GM23338 (cell line): ENCODE measurements around the gene KCNH8. TPM values are rescaled to one million over a fixed set of nuclear protein-coding genes. Genes with fewer than 3 reads are reported as not detected.
"Not testable (repeated sequence)": the region's sequence is repeated elsewhere in the genome, so short reads cannot be mapped to it uniquely, and the experiment has no call there.

Experiments used
- ATAC-seq: fragments of 200-7000 bp; cut with Tn5 transposase; 3 replicates; pipeline ENCODE4 v1.9.1; 2020
- DNase-seq: peaks from one replicate; pipeline ENCODE4 v3.0.0-alpha.2; 2015; ENCODE audit warnings: low spot score
- H2AFZ ChIP-seq: fragments of 200-600 bp; sonication (generic); 2 replicates; pipeline ENCODE4 v1.8.0; 2016; ENCODE audit warnings: antibody characterized with exemption, mild to moderate bottlenecking, moderate library complexity
- H3F3A ChIP-seq: fragments of 200-600 bp; sonication (generic); replicated peaks from 2 replicates; pipeline ENCODE4 v1.8.0; 2017; ENCODE audit warnings: antibody characterized with exemption, mixed run types, low read depth
- H3K27ac ChIP-seq: fragments of 200-600 bp; sonication (generic); 2 replicates; pipeline ENCODE4 v1.6.1; 2016; ENCODE audit warnings: low read depth
- H3K27me3 ChIP-seq: fragments of 200-600 bp; sonication (generic); 2 replicates; pipeline ENCODE4 v1.8.0; 2016; ENCODE audit warnings: mild to moderate bottlenecking, mixed run types, moderate library complexity; ENCODE audit not compliant: insufficient read depth
- H3K36me3 ChIP-seq: fragments of 200-600 bp; sonication (generic); 2 replicates; pipeline ENCODE4 v1.8.0; 2016; ENCODE audit warnings: mild to moderate bottlenecking; ENCODE audit not compliant: insufficient read depth
- H3K4me1 ChIP-seq: fragments of 200-600 bp; sonication (generic); 2 replicates; pipeline ENCODE4 v1.8.0; 2016; ENCODE audit warnings: mild to moderate bottlenecking, moderate library complexity; ENCODE audit not compliant: insufficient read depth
- H3K4me2 ChIP-seq: fragments of 200-600 bp; sonication (generic); 2 replicates; pipeline ENCODE4 v1.7.1; 2017; ENCODE audit warnings: mixed run types
- H3K4me3 ChIP-seq: fragments of 200-600 bp; sonication (generic); 2 replicates; pipeline ENCODE4 v1.6.1; 2016; ENCODE audit warnings: mixed run types
- H3K79me2 ChIP-seq: fragments of 200-600 bp; sonication (generic); replicated peaks from 2 replicates; pipeline ENCODE4 v1.8.0; 2017; ENCODE audit warnings: mild to moderate bottlenecking; ENCODE audit not compliant: insufficient read depth
- H3K9me2 ChIP-seq: fragments of 200-600 bp; sonication (generic); 2 replicates; pipeline ENCODE4 v1.8.0; 2017; ENCODE audit not compliant: insufficient read depth
- H4K20me1 ChIP-seq: fragments of 200-600 bp; sonication (generic); replicated peaks from 2 replicates; pipeline ENCODE4 v1.8.0; 2017; ENCODE audit warnings: mild to moderate bottlenecking; ENCODE audit not compliant: insufficient read depth
- H3K27ac Mint-ChIP-seq: 2 replicates; pipeline ENCODE4 v1.8.0; 2020; ENCODE audit warnings: inconsistent platforms, mild to moderate bottlenecking, moderate library complexity, mixed read lengths
- H3K27me3 Mint-ChIP-seq: 3 replicates; pipeline ENCODE4 v1.8.0; 2022; ENCODE audit warnings: low read depth, mild to moderate bottlenecking, moderate library complexity, mixed read lengths, inconsistent platforms; ENCODE audit not compliant: insufficient read depth, poor library complexity
- H3K36me3 Mint-ChIP-seq: 3 replicates; pipeline ENCODE4 v1.8.0; 2021; ENCODE audit warnings: low read depth, mild to moderate bottlenecking, inconsistent platforms, moderate library complexity, mixed read lengths
- H3K4me1 Mint-ChIP-seq: 3 replicates; pipeline ENCODE4 v1.8.0; 2020; ENCODE audit warnings: mild to moderate bottlenecking, inconsistent platforms, mixed read lengths
- H3K4me3 Mint-ChIP-seq: 3 replicates; pipeline ENCODE4 v1.8.0; 2021; ENCODE audit warnings: moderate library complexity, mild to moderate bottlenecking, inconsistent platforms, mixed read lengths
- H3K9me3 Mint-ChIP-seq: 3 replicates; pipeline ENCODE4 v1.8.0; 2020; ENCODE audit warnings: moderate library complexity, mild to moderate bottlenecking, inconsistent platforms, mixed read lengths
- JUNB ChIP-seq: IDR thresholded peaks from one replicate; pipeline ENCODE4 v1.6.1; 2016; ENCODE audit warnings: antibody characterized with exemption; ENCODE audit not compliant: unreplicated experiment
- NANOG ChIP-seq: IDR thresholded peaks from 2 replicates; pipeline ENCODE4 v1.6.1; 2016; ENCODE audit warnings: antibody characterized with exemption, borderline replicate concordance
- ZNF114 ChIP-seq: fragments of 250-450 bp; sonication (Bioruptor Pico); IDR thresholded peaks from 2 replicates; pipeline ENCODE4 v1.5.0; 2020; ENCODE audit warnings: mild to moderate bottlenecking, moderate library complexity
- ZNF331 ChIP-seq: fragments of 250-450 bp; sonication (Bioruptor Pico); IDR thresholded peaks from 2 replicates; pipeline ENCODE4 v1.5.0; 2020; ENCODE audit warnings: low read depth, mild to moderate bottlenecking, moderate library complexity
- polyA plus RNA-seq: library from polyadenylated mRNA; unstranded; fragments of >200 nt; fragmentation: Nextera tagmentation; extraction: Ambion mirVana; gene quantifications from 2 replicates; pipeline ENCODE4 v1.2.1, GENCODE V29; 2016
- total RNA-seq: library from RNA; depleted of rRNA; stranded (reverse); fragments of >200 nt; shearing (Covaris generic); gene quantifications from 2 replicates; pipeline ENCODE4 v1.2.3, GENCODE V29; 2014
- TF ChIP-seq, protein P1 (sequence below), 2 experiments: fragments of 200-600 bp in 1 of 2; sonication (generic) in 1 of 2; conservative IDR thresholded peaks; 2 replicates each; pipeline versions ENCODE4 v1.5.1 to v1.6.1; 2016 to 2017; ENCODE audit warnings: antibody characterized with exemption in 2 of 2, low read depth in 2 of 2, mild to moderate bottlenecking in 2 of 2, moderate library complexity in 1 of 2
- TF ChIP-seq, protein P2 (sequence below): fragments of 250-450 bp; sonication (Bioruptor Pico); IDR thresholded peaks from 2 replicates; pipeline ENCODE4 v1.5.0; 2020; ENCODE audit warnings: mild to moderate bottlenecking, moderate library complexity

KCNH8 gene
- total and polyA plus RNA-seq, 2 experiments from 2014 or later: 1.3 to 3.4 TPM

DNA sequence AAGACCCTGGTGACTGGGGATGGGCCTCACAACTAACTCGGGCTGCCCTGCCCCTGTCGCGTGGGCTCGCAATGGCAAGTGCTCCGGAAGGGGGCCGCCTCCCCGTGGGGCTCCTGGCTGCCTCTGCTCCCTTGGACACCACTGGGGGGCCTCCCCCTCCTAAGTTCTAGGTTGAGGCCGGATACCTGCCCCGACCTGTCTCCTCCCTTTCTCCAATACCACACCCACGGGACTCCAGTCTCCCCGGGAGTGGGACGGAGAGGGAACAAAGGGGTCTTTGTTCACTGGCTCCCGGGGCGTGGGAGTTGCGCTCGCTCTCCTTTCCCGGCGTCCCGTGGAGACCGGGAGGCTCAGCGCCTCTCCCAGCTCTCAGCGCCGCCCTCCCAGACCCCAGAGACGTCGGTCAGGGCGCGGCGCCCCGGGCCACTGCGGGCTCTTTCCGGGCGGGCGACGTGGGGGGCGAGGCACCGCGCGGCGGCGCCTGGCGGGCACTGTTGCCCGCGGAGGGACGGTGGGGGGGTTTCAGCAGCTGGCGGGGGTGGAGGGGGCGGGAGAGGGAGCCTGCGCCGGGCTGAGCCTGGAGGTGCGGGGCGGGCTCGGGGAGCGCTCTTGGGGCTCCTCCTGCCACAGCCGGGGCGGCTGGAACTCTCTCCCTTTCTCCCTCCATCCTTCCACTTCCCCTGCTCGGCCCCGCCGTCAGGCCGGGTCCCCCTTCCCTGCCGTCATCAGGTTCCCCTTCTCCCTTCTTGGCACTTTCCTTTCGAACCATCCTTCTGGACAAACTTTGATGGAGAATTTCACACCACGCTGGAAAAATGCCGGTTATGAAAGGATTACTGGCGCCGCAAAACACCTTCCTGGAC, at the start of gene KCNH8 (continued):
- TF ChIP-seq ZNF114: no peak

GRCh38 chr3:19102654-19103290, 45.5 kb upstream of the KCNH8 start:
- not testable (repeated sequence) for H3K9me2 ChIP-seq, H3K36me3 ChIP-seq, H3K4me1 ChIP-seq, H3K27me3 ChIP-seq, ATAC-seq, H3K79me2 ChIP-seq, H3K27me3 Mint-ChIP-seq, H3F3A ChIP-seq, H3K27ac ChIP-seq, H4K20me1 ChIP-seq, DNase-seq, H3K4me1 Mint-ChIP-seq
- Mint-ChIP-seq H3K4me3 (peak overlapping the region; percentile 63), H3K27ac (peak overlapping the region; percentile 67), H3K36me3 (peaks cover 37% of the 10 kb centered on the region), H3K9me3 (peaks cover 37% of the 10 kb centered on the region)
- Histone ChIP-seq H3K4me3 (peak overlapping the region; percentile 55), H3K4me2 (peak overlapping the region; percentile 78), H2AFZ (peak overlapping the region; percentile 76; the same call in 1 of the 2 replicates)

DNA sequence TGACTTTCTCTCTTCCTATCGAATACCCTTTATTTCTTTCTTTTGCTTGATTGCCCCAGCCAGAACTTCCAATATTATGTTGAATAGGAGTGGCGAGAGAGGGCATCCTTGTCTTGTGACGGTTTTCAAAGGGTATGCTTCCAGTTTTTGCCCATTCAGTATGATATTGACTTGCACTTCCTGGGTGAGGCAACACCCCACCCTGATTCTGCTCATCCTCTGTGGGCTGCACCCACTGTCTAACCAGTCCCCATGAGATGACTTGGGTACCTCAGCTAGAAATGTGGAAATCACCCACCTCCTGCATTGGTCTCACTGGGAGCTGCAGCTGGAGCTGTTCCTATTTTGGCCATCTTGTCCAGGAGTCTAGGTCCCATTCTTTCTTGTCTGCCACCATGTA, 44.8 kb upstream of the KCNH8 start:
- no peaks in the 10 kb centered on the region; the same call in 1 of the 2 replicates for H3K36me3 ChIP-seq
- H3K27me3 ChIP-seq: no peaks in the 10 kb centered on the region
- no peaks in the 10 kb centered on the region for H4K20me1 ChIP-seq
- H3K4me3 ChIP-seq: peak overlapping the region; percentile 55
- no peak overlapping the region; the same call in 1 of the 2 replicates for H2AFZ ChIP-seq
- peaks cover 10% of the 10 kb centered on the region for H3K4me1 ChIP-seq
- Mint-ChIP-seq H3K9me3 (peaks cover 43% of the 10 kb centered on the region), H3K27me3 (peaks cover 2% of the 10 kb centered on the region), H3K4me3 (peak overlapping the region; percentile 63; the same call in 2 of the 3 replicates), H3K27ac (no peak overlapping the region), H3K4me1 (peaks cover 10% of the 10 kb centered on the region), H3K36me3 (peaks cover 40% of the 10 kb centered on the region)
- no peaks in the 10 kb centered on the region for H3K9me2 ChIP-seq
- no peaks in the 10 kb centered on the region for H3F3A ChIP-seq
- no peaks in the 10 kb centered on the region for H3K79me2 ChIP-seq
- DNase-seq: no peak
- H3K4me2 ChIP-seq: peak overlapping the region; percentile 78
- TF ChIP-seq, protein P1, sequence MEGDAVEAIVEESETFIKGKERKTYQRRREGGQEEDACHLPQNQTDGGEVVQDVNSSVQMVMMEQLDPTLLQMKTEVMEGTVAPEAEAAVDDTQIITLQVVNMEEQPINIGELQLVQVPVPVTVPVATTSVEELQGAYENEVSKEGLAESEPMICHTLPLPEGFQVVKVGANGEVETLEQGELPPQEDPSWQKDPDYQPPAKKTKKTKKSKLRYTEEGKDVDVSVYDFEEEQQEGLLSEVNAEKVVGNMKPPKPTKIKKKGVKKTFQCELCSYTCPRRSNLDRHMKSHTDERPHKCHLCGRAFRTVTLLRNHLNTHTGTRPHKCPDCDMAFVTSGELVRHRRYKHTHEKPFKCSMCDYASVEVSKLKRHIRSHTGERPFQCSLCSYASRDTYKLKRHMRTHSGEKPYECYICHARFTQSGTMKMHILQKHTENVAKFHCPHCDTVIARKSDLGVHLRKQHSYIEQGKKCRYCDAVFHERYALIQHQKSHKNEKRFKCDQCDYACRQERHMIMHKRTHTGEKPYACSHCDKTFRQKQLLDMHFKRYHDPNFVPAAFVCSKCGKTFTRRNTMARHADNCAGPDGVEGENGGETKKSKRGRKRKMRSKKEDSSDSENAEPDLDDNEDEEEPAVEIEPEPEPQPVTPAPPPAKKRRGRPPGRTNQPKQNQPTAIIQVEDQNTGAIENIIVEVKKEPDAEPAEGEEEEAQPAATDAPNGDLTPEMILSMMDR (conservative IDR thresholded peaks at IDR 0.05; ENCODE audit: low read depth in 2 of 2): no peak
- TF ChIP-seq JUNB: no peak
- TF ChIP-seq, protein P2, sequence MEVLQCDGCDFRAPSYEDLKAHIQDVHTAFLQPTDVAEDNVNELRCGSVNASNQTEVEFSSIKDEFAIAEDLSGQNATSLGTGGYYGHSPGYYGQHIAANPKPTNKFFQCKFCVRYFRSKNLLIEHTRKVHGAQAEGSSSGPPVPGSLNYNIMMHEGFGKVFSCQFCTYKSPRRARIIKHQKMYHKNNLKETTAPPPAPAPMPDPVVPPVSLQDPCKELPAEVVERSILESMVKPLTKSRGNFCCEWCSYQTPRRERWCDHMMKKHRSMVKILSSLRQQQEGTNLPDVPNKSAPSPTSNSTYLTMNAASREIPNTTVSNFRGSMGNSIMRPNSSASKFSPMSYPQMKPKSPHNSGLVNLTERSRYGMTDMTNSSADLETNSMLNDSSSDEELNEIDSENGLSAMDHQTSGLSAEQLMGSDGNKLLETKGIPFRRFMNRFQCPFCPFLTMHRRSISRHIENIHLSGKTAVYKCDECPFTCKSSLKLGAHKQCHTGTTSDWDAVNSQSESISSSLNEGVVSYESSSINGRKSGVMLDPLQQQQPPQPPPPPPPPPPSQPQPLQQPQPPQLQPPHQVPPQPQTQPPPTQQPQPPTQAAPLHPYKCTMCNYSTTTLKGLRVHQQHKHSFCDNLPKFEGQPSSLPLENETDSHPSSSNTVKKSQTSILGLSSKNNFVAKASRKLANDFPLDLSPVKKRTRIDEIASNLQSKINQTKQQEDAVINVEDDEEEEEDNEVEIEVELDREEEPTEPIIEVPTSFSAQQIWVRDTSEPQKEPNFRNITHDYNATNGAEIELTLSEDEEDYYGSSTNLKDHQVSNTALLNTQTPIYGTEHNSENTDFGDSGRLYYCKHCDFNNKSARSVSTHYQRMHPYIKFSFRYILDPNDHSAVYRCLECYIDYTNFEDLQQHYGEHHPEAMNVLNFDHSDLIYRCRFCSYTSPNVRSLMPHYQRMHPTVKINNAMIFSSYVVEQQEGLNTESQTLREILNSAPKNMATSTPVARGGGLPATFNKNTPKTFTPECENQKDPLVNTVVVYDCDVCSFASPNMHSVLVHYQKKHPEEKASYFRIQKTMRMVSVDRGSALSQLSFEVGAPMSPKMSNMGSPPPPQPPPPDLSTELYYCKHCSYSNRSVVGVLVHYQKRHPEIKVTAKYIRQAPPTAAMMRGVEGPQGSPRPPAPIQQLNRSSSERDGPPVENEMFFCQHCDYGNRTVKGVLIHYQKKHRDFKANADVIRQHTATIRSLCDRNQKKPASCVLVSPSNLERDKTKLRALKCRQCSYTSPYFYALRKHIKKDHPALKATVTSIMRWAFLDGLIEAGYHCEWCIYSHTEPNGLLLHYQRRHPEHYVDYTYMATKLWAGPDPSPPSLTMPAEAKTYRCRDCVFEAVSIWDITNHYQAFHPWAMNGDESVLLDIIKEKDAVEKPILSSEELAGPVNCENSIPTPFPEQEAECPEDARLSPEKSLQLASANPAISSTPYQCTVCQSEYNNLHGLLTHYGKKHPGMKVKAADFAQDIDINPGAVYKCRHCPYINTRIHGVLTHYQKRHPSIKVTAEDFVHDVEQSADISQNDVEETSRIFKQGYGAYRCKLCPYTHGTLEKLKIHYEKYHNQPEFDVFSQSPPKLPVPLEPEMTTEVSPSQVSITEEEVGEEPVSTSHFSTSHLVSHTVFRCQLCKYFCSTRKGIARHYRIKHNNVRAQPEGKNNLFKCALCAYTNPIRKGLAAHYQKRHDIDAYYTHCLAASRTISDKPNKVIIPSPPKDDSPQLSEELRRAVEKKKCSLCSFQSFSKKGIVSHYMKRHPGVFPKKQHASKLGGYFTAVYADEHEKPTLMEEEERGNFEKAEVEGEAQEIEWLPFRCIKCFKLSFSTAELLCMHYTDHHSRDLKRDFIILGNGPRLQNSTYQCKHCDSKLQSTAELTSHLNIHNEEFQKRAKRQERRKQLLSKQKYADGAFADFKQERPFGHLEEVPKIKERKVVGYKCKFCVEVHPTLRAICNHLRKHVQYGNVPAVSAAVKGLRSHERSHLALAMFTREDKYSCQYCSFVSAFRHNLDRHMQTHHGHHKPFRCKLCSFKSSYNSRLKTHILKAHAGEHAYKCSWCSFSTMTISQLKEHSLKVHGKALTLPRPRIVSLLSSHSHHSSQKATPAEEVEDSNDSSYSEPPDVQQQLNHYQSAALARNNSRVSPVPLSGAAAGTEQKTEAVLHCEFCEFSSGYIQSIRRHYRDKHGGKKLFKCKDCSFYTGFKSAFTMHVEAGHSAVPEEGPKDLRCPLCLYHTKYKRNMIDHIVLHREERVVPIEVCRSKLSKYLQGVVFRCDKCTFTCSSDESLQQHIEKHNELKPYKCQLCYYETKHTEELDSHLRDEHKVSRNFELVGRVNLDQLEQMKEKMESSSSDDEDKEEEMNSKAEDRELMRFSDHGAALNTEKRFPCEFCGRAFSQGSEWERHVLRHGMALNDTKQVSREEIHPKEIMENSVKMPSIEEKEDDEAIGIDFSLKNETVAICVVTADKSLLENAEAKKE (CRISPR knock-in tag): no peak
- no peak for TF ChIP-seq NANOG
- no peak for TF ChIP-seq ZNF331 (CRISPR knock-in tag)
- H3K27ac ChIP-seq: no peak overlapping the region
- ATAC-seq: no peak
